Peyer's patch (tissue), 4 donors: ENCODE results near the gene AKR1C2.
A peak's percentile ranks its signal among the peaks of the same experiment; 100 is the strongest.
"Not testable (repeated sequence)": the region's sequence is repeated elsewhere in the genome, so short reads cannot be mapped to it uniquely, and the experiment has no call there.

Experiments
- POLR2A ChIP-seq, 2 donors: fragments of 450-650 bp; IDR thresholded peaks; one replicate each; pipeline ENCODE4 v1.5.1; 2017; ENCODE audit warnings: antibody characterized with exemption in 2 of 2, mild to moderate bottlenecking in 2 of 2, moderate library complexity in 2 of 2
- TF ChIP-seq, protein P1 (sequence below), 6 experiments: fragments of 450-650 bp in 4 of 6; fragments of 200-600 bp in 2 of 6; sonication (generic) in 1 of 6; IDR thresholded peaks; one replicate each; pipeline ENCODE4 v1.5.1; 2017 to 2019; ENCODE audit warnings: antibody characterized with exemption in 6 of 6, mild to moderate bottlenecking in 3 of 6, moderate library complexity in 1 of 6

DNA sequence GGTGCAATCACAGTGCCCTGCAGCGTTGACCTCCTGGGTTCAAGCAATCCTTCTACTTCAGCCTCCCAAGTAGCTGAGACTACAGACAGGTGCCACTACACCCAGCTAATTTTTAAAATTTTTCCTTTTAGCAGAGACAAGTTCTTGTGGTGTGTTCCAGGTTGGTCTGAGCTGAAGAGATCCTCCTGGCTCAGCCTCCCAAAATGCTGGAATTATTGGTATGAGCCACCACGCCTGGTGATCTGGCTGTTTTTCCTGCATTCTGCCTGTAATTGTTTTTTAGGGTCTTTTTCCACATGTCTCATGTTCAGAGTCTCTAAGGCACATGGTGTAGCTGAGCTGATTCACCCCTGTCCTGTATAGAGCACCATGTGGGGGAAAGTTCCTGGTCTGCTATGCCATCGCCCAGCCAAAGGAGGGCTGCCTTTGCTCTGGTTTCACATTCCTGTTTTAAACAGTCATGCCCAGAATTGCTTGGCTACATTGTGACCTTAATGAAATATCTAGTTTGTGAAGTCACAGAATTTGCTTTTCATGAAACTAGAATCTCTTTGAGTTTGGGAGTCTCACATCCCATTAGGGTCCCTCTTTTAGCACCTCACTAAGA is 15.1 kb upstream of the AKR1C2 start:
- TF ChIP-seq, protein P1, sequence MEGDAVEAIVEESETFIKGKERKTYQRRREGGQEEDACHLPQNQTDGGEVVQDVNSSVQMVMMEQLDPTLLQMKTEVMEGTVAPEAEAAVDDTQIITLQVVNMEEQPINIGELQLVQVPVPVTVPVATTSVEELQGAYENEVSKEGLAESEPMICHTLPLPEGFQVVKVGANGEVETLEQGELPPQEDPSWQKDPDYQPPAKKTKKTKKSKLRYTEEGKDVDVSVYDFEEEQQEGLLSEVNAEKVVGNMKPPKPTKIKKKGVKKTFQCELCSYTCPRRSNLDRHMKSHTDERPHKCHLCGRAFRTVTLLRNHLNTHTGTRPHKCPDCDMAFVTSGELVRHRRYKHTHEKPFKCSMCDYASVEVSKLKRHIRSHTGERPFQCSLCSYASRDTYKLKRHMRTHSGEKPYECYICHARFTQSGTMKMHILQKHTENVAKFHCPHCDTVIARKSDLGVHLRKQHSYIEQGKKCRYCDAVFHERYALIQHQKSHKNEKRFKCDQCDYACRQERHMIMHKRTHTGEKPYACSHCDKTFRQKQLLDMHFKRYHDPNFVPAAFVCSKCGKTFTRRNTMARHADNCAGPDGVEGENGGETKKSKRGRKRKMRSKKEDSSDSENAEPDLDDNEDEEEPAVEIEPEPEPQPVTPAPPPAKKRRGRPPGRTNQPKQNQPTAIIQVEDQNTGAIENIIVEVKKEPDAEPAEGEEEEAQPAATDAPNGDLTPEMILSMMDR (IDR thresholded peaks at IDR 0.05) = peak in 3 of 6 experiments; percentile 46 to 57 (median 49)
- TF ChIP-seq POLR2A (IDR thresholded peaks at IDR 0.05) = not testable (repeated sequence)
